GM18499 (cell line): Measurements from ENCODE around the gene ZNF112.
"Not testable (repeated sequence)": the region's sequence is repeated elsewhere in the genome, so short reads cannot be mapped to it uniquely, and the experiment has no call there.

ENCODE experiments used
- ATAC-seq: cut with Tn5 transposase; IDR thresholded peaks from one replicate; pipeline ENCODE4 v1.9.1; 2021; ENCODE audit warnings: moderate number of reproducible peaks; ENCODE audit not compliant: insufficient read depth, unreplicated experiment

Gene ZNF112

GRCh38 chr19:44356383-44357111, at the start of gene ZNF112:
TSS of gene ZNF112 (minus strand) at chr19:44356680. CDS start at chr19:44340539, 16,141 bp downstream.
- no peak for ATAC-seq

- ATAC-seq = no peak
These were observed 44.9 kb upstream of the ZNF112 start, which contains the start of gene ZNF285 for GRCh38 chr19:44401139-44402115. TSS of gene ZNF285 (minus strand) at chr19:44401608. CDS start at chr19:44397213, 4,395 bp downstream.

GRCh38 chr19:44389268-44389667, 32.8 kb upstream of the ZNF112 start:
- ATAC-seq = not testable (repeated sequence)

- ATAC-seq = no peak
These were observed 18.3 kb upstream of the ZNF112 start for GRCh38 chr19:44374789-44375188.

- ATAC-seq = no peak
These were observed 15.5 kb upstream of the ZNF112 start for GRCh38 chr19:44371815-44372480.

- no peak for ATAC-seq
These were observed 10.5 kb upstream of the ZNF112 start for GRCh38 chr19:44367024-44367423.

- no peak for ATAC-seq
These were observed 9.9 kb downstream of the ZNF112 start for GRCh38 chr19:44346556-44346955.

GRCh38 chr19:44345959-44346358, 10.5 kb downstream of the ZNF112 start:
- ATAC-seq = no peak

GRCh38 chr19:44344255-44344654, 12.2 kb downstream of the ZNF112 start:
- no peak for ATAC-seq

GRCh38 chr19:44341794-44342193, 14.7 kb downstream of the ZNF112 start:
- no peak for ATAC-seq

- not testable (repeated sequence) for ATAC-seq
These were observed 21.8 kb downstream of the ZNF112 start for GRCh38 chr19:44334639-44335038.

- no peak for ATAC-seq
These were observed 24.3 kb downstream of the ZNF112 start for GRCh38 chr19:44332145-44332544.

GRCh38 chr19:44315883-44316282, 40.6 kb downstream of the ZNF112 start:
- no peak for ATAC-seq

GRCh38 chr19:44313231-44313630, 43.2 kb downstream of the ZNF112 start:
- no peak for ATAC-seq

GRCh38 chr19:44308011-44308410, 48.5 kb downstream of the ZNF112 start:
- no peak for ATAC-seq

- ATAC-seq = no peak
These were observed 50.2 kb downstream of the ZNF112 start for GRCh38 chr19:44306283-44306682.

- ATAC-seq = no peak
These were observed 51.0 kb downstream of the ZNF112 start for GRCh38 chr19:44305457-44305856.

- ATAC-seq = no peak
These were observed 51.8 kb downstream of the ZNF112 start, which contains the start of gene ZNF235 for GRCh38 chr19:44304659-44305193. TSS of gene ZNF235 (minus strand) at chr19:44305025. CDS start at chr19:44303404, 1,621 bp downstream.

- no peak for ATAC-seq
These were observed 52.4 kb downstream of the ZNF112 start for GRCh38 chr19:44303976-44304568.

- no peak for ATAC-seq
These were observed 53.2 kb downstream of the ZNF112 start for GRCh38 chr19:44303320-44303719.
